Liver (tissue), 9 donors: ENCODE measurements around the gene SNX15. TPM values are rescaled to one million over a fixed set of nuclear protein-coding genes. Genes with fewer than 3 reads are reported as not detected.
A peak's percentile ranks its signal among the peaks of the same experiment; 100 is the strongest.

Experiments used
- DNase-seq: peaks from one replicate; pipeline ENCODE4 v3.0.0-alpha.2; 2017; ENCODE audit warnings: low spot score
- H3K27ac ChIP-seq, 2 donors: one replicate each; pipeline ENCODE4 v1.7.0; 2013; ENCODE audit warnings: inconsistent platforms in 2 of 2, low read length in 2 of 2, control low read depth in 1 of 2, low read depth in 1 of 2, mild to moderate bottlenecking in 1 of 2
- H3K27me3 ChIP-seq, 4 donors: one replicate each; pipeline versions ENCODE4 v1.6.1 to v1.7.0; 2013; ENCODE audit warnings: low read length in 3 of 4, inconsistent platforms in 1 of 4, mild to moderate bottlenecking in 1 of 4, moderate library complexity in 1 of 4; ENCODE audit not compliant: control insufficient read depth in 4 of 4, insufficient read depth in 4 of 4
- H3K36me3 ChIP-seq, 4 donors: one replicate each; pipeline versions ENCODE4 v1.6.1 to v1.7.0; 2013; ENCODE audit warnings: low read length in 3 of 4, mild to moderate bottlenecking in 3 of 4, low read depth in 1 of 4, moderate library complexity in 1 of 4; ENCODE audit not compliant: control insufficient read depth in 4 of 4, insufficient read depth in 3 of 4
- H3K4me1 ChIP-seq, 4 donors: one replicate each; pipeline versions ENCODE4 v1.6.1 to v1.7.0; 2013; ENCODE audit warnings: low read length in 3 of 4, mild to moderate bottlenecking in 3 of 4, moderate library complexity in 1 of 4; ENCODE audit not compliant: control insufficient read depth in 4 of 4, insufficient read depth in 4 of 4
- H3K4me3 ChIP-seq, 3 donors: one replicate each; pipeline versions ENCODE4 v1.6.1 to v1.7.0; 2013; ENCODE audit warnings: low read length in 3 of 3, control low read depth in 1 of 3, low read depth in 1 of 3, mild to moderate bottlenecking in 1 of 3
- H3K9ac ChIP-seq, 2 donors: one replicate each; pipeline ENCODE4 v1.7.0; 2013; ENCODE audit warnings: low read length in 2 of 2, mild to moderate bottlenecking in 2 of 2, moderate library complexity in 2 of 2, control low read depth in 1 of 2, low read depth in 1 of 2
- H3K9me3 ChIP-seq, 4 donors: one replicate each; pipeline versions ENCODE4 v1.6.1 to v1.7.0; 2013; ENCODE audit warnings: low read length in 3 of 4; ENCODE audit not compliant: control insufficient read depth in 4 of 4
- ATF3 ChIP-seq: IDR thresholded peaks from 2 replicates; pipeline ENCODE4 v1.6.1; 2016; ENCODE audit warnings: antibody characterized with exemption
- CTCF ChIP-seq: fragments of 150-350 bp; IDR thresholded peaks from 2 replicates; pipeline ENCODE4 v1.5.1; 2017; ENCODE audit warnings: improper control_type of control experiment, low read depth, low read length; ENCODE audit not compliant: missing input control
- EGR1 ChIP-seq, 2 donors: IDR thresholded peaks; 2 replicates each; pipeline ENCODE4 v1.6.1; 2016 to 2018; ENCODE audit warnings: antibody characterized with exemption in 2 of 2, low read depth in 2 of 2
- FOXA1 ChIP-seq: IDR thresholded peaks from 2 replicates; pipeline ENCODE4 v1.6.1; 2016; ENCODE audit warnings: antibody characterized with exemption
- FOXA2 ChIP-seq: IDR thresholded peaks from 2 replicates; pipeline ENCODE4 v1.6.1; 2016; ENCODE audit warnings: antibody characterized with exemption
- GABPA ChIP-seq, 2 donors: IDR thresholded peaks in 1 of 2; conservative IDR thresholded peaks in 1 of 2; 2 replicates each; pipeline ENCODE4 v1.6.1; 2016; ENCODE audit warnings: antibody characterized with exemption in 2 of 2, mild to moderate bottlenecking in 1 of 2, moderate library complexity in 1 of 2
- HNF4A ChIP-seq, 2 donors: conservative IDR thresholded peaks; 2 replicates each; pipeline ENCODE4 v1.6.1; 2016; ENCODE audit warnings: antibody characterized with exemption in 2 of 2, mild to moderate bottlenecking in 2 of 2
- HNF4G ChIP-seq: IDR thresholded peaks from 2 replicates; pipeline ENCODE4 v1.6.1; 2016; ENCODE audit warnings: antibody characterized with exemption
- JUND ChIP-seq, 2 donors: IDR thresholded peaks; 2 replicates each; pipeline ENCODE4 v1.6.1; 2016; ENCODE audit warnings: antibody characterized with exemption in 2 of 2
- NR2F2 ChIP-seq: IDR thresholded peaks from 2 replicates; pipeline ENCODE4 v1.6.1; 2016; ENCODE audit warnings: antibody characterized with exemption
- RAD21 ChIP-seq, 2 donors: IDR thresholded peaks; 2 replicates each; pipeline ENCODE4 v1.6.1; 2016; ENCODE audit warnings: antibody characterized with exemption in 2 of 2, mild to moderate bottlenecking in 2 of 2
- REST ChIP-seq: IDR thresholded peaks from 2 replicates; pipeline ENCODE4 v1.6.1; 2016; ENCODE audit warnings: antibody characterized with exemption, mild to moderate bottlenecking
- RXRA ChIP-seq, 2 donors: IDR thresholded peaks; 2 replicates each; pipeline ENCODE4 v1.6.1; 2017 to 2018; ENCODE audit warnings: antibody characterized with exemption in 2 of 2, mild to moderate bottlenecking in 1 of 2
- SP1 ChIP-seq: IDR thresholded peaks from 2 replicates; pipeline ENCODE4 v1.6.1; 2018; ENCODE audit warnings: antibody characterized with exemption, mild to moderate bottlenecking
- TAF1 ChIP-seq: conservative IDR thresholded peaks from 2 replicates; pipeline ENCODE4 v1.6.1; 2016; ENCODE audit warnings: antibody characterized with exemption, mild to moderate bottlenecking
- YY1 ChIP-seq: IDR thresholded peaks from 2 replicates; pipeline ENCODE4 v1.6.1; 2016; ENCODE audit warnings: antibody characterized with exemption, mild to moderate bottlenecking
- WGBS: extraction: QIAGEN DNeasy Blood & Tissue Kit; methylation state at CpG from one replicate; pipeline ENCODE4 v1.1.7; 2013; 5-methylcytosine and 5-hydroxymethylcytosine counted together
- polyA plus RNA-seq, 2 donors: library from polyadenylated mRNA; stranded (reverse) in 1 of 2; unstranded in 1 of 2; fragments of 200-250 nt in 1 of 2; fragments of >200 nt in 1 of 2; fragmentation: Nextera tagmentation in 1 of 2; extraction: Ambion mirVana in 1 of 2; gene quantifications; one replicate each; pipeline versions ENCODE4 v1.2.1 to v1.2.3, GENCODE V29; 2013 to 2015
- total RNA-seq, 2 donors: library from RNA; depleted of rRNA; stranded (reverse); fragments of >200 nt; gene quantifications; one replicate each; pipeline ENCODE4 v1.2.3, GENCODE V29; 2014
- TF ChIP-seq, protein P1 (sequence below): IDR thresholded peaks from 2 replicates; pipeline ENCODE4 v1.6.1; 2016; ENCODE audit warnings: antibody characterized with exemption
- TF ChIP-seq, protein P2 (sequence below): IDR thresholded peaks from 2 replicates; pipeline ENCODE4 v1.6.1; 2016; ENCODE audit warnings: antibody characterized with exemption
- donor health status: healthy.
- donor health status: healthy.
- donor health status: healthy.
- donor health status: healthy.
- donor health status: healthy.

Gene SNX15
- total and polyA plus RNA-seq, 4 donors, result 4.5 to 7.2 (median 5.7) TPM

- no peaks in the 10 kb centered on the region for H3K36me3 ChIP-seq
- WGBS, result 14% methylated on average over 22 of the region's 22 CpGs
These were observed 13.9 kb upstream of the SNX15 start for GRCh38 chr11:65013130-65013887.

More at GRCh38 chr11:65013130-65013887, 13.9 kb upstream of the SNX15 start:
- H3K4me3 ChIP-seq, result peak overlapping the region; percentile 80 to 94 (median 91)
- TF ChIP-seq FOXA1, result no peak
- TF ChIP-seq, protein P1, sequence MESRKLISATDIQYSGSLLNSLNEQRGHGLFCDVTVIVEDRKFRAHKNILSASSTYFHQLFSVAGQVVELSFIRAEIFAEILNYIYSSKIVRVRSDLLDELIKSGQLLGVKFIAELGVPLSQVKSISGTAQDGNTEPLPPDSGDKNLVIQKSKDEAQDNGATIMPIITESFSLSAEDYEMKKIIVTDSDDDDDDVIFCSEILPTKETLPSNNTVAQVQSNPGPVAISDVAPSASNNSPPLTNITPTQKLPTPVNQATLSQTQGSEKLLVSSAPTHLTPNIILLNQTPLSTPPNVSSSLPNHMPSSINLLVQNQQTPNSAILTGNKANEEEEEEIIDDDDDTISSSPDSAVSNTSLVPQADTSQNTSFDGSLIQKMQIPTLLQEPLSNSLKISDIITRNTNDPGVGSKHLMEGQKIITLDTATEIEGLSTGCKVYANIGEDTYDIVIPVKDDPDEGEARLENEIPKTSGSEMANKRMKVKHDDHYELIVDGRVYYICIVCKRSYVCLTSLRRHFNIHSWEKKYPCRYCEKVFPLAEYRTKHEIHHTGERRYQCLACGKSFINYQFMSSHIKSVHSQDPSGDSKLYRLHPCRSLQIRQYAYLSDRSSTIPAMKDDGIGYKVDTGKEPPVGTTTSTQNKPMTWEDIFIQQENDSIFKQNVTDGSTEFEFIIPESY, result no peak
- no peak for TF ChIP-seq FOXA2
- TF ChIP-seq REST, result peak; percentile 51
- TF ChIP-seq CTCF, result peak; percentile 88
- peak; percentile 21 to 48 for TF ChIP-seq RXRA (IDR thresholded peaks at IDR 0.05)
- peak; percentile 27 for TF ChIP-seq SP1
- peak; percentile 85 to 86 for TF ChIP-seq RAD21 (IDR thresholded peaks at IDR 0.05)
- no peak for TF ChIP-seq TAF1
- no peak for TF ChIP-seq JUND (IDR thresholded peaks at IDR 0.05)
- TF ChIP-seq EGR1 (IDR thresholded peaks at IDR 0.05; ENCODE audit: low read depth in 2 of 2), result no peak
- no peak for TF ChIP-seq YY1
- peak in 1 of 2 donors; percentile 16 for TF ChIP-seq HNF4A (conservative IDR thresholded peaks at IDR 0.05)
- TF ChIP-seq ATF3, result no peak
- TF ChIP-seq, protein P2, sequence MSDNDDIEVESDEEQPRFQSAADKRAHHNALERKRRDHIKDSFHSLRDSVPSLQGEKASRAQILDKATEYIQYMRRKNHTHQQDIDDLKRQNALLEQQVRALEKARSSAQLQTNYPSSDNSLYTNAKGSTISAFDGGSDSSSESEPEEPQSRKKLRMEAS, result no peak
- TF ChIP-seq HNF4G, result no peak
- peak; percentile 18 for TF ChIP-seq NR2F2
- no peak for TF ChIP-seq GABPA (IDR thresholded peaks at IDR 0.05 in 1 of 2, conservative IDR thresholded peaks at IDR 0.05 in 1 of 2)
- peak overlapping the region; percentile 97 to 99 for H3K27ac ChIP-seq
- H3K4me1 ChIP-seq, result peaks cover 0 to 16% (median 10%) of the 10 kb centered on the region in 4 donors
- DNase-seq, result peak; percentile 94
- no peaks in the 10 kb centered on the region for H3K9me3 ChIP-seq
- H3K27me3 ChIP-seq, result no peaks in the 10 kb centered on the region
- H3K9ac ChIP-seq, result peak overlapping the region; percentile 79 to 95
